Mesothelial cell of epicardium (in vitro differentiated cells): Measurements from ENCODE around the gene EXOC6. TPM values are rescaled to one million over a fixed set of nuclear protein-coding genes. Genes with fewer than 3 reads are reported as not detected.

Experiments
- DNase-seq, 2 experiments: peaks; one replicate each; pipeline ENCODE4 v3.0.0; 2021; ENCODE audit warnings: low spot score in 2 of 2; ENCODE audit not compliant: unreplicated experiment in 2 of 2
- H3K27ac Mint-ChIP-seq: 2 replicates; pipeline ENCODE4 v1.8.0; 2021; ENCODE audit warnings: mixed read lengths
- H3K27me3 Mint-ChIP-seq: 2 replicates; pipeline ENCODE4 v1.8.0; 2021; ENCODE audit warnings: low read depth, mixed read lengths
- H3K36me3 Mint-ChIP-seq: 2 replicates; pipeline ENCODE4 v1.8.0; 2021; ENCODE audit warnings: mixed read lengths
- H3K4me1 Mint-ChIP-seq: 2 replicates; pipeline ENCODE4 v1.8.0; 2021; ENCODE audit warnings: mixed read lengths
- H3K4me3 Mint-ChIP-seq: 2 replicates; pipeline ENCODE4 v1.8.0; 2021; ENCODE audit warnings: mild to moderate bottlenecking, moderate library complexity, mixed read lengths
- H3K9me3 Mint-ChIP-seq: 2 replicates; pipeline ENCODE4 v1.8.0; 2021; ENCODE audit warnings: mixed read lengths
- total RNA-seq: library from RNA; stranded (reverse); gene quantifications from 3 replicates; pipeline ENCODE4 v1.2.1, GENCODE V29; 2021
- TF ChIP-seq, protein P1 (sequence below): fragments of 200-600 bp; sonication (generic); IDR thresholded peaks from one replicate; pipeline ENCODE4 v1.5.0; 2021; ENCODE audit warnings: antibody characterized with exemption; ENCODE audit not compliant: unreplicated experiment

The EXOC6 gene
- total RNA-seq, 1 donor from 2014 or later, result 11.6 TPM

DNA sequence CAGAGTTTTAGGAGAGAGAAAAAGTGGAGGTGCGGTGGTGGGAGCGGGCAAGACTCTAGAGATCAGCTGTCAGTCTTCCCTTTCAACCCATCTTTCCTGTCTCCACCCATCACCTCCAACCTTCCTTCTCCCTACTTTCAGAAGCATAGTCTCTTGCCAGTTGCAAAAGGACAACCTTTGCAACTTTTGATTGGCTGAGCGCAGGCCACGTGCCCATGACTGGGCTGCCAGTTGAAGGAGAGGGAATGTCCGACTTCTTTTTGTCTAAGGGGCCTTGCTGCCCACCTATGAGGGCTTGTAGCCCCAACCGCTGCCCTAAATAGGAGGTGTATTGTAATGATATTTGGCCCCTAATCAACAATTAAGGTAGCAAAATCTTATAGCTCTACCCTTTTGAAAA, 238.0 kb downstream of the EXOC6 start:
- Mint-ChIP-seq H3K4me1 (peaks cover 12% of the 10 kb centered on the region), H3K36me3 (no peaks in the 10 kb centered on the region), H3K27me3 (no peaks in the 10 kb centered on the region), H3K4me3 (no peak overlapping the region), H3K27ac (no peak overlapping the region), H3K9me3 (no peaks in the 10 kb centered on the region)
- TF ChIP-seq, protein P1, sequence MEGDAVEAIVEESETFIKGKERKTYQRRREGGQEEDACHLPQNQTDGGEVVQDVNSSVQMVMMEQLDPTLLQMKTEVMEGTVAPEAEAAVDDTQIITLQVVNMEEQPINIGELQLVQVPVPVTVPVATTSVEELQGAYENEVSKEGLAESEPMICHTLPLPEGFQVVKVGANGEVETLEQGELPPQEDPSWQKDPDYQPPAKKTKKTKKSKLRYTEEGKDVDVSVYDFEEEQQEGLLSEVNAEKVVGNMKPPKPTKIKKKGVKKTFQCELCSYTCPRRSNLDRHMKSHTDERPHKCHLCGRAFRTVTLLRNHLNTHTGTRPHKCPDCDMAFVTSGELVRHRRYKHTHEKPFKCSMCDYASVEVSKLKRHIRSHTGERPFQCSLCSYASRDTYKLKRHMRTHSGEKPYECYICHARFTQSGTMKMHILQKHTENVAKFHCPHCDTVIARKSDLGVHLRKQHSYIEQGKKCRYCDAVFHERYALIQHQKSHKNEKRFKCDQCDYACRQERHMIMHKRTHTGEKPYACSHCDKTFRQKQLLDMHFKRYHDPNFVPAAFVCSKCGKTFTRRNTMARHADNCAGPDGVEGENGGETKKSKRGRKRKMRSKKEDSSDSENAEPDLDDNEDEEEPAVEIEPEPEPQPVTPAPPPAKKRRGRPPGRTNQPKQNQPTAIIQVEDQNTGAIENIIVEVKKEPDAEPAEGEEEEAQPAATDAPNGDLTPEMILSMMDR, result no peak
- DNase-seq, result no peak

DNA sequence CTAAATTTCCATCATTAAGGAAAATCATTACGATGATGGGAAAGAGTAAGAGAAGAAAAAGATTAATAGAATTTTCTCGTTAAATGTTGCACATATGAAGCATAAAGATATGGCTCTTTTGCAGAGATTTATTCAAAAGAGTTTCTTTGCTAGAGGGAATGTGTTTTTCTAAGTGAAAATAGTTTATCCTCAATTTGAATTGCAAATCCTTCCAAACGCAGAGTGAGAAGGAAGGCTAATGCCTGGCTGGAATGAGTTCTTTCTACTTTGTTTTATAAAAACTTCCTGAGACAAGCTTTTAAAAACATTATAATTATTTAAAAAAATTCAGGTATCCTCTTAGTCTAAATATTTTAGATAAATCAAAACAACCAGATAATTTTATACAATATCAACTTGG, 239.5 kb downstream of the EXOC6 start:
- Mint-ChIP-seq H3K27ac (no peak overlapping the region), H3K36me3 (no peaks in the 10 kb centered on the region), H3K4me3 (no peak overlapping the region)

DNA sequence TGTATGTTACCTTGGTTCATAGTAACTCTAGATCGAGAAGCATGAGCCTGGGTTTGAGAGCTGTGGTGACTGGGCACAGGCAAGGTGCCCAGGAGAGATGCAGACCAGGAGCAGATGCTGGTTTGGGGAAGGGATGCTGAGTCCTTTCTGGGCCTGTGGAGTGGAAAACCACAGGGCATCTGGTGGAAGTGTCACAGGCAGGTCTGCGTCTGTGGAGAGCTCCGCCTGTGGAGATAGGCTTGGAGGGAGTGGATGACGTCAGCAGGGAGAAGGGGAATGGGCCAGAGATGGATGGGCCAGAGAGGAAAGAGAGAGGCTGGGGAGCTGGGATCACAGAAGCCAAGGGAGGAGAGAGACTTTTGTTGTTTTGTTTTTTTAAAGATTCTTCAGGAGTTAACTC, 240.1 kb downstream of the EXOC6 start:
- H3K36me3 Mint-ChIP-seq, result no peaks in the 10 kb centered on the region
- H3K9me3 Mint-ChIP-seq, result no peaks in the 10 kb centered on the region
- TF ChIP-seq, protein P1, result no peak
- no peaks in the 10 kb centered on the region for H3K27me3 Mint-ChIP-seq
- H3K4me1 Mint-ChIP-seq, result peaks cover 5% of the 10 kb centered on the region
- no peak overlapping the region for H3K4me3 Mint-ChIP-seq
- DNase-seq, result no peak
- peak overlapping the region; percentile 7 for H3K27ac Mint-ChIP-seq

More for the DNA sequence above, 239.5 kb downstream of the EXOC6 start:
- H3K9me3 Mint-ChIP-seq, result no peaks in the 10 kb centered on the region
- no peak for DNase-seq
- peaks cover 5% of the 10 kb centered on the region for H3K4me1 Mint-ChIP-seq
- TF ChIP-seq, protein P1, result no peak
- no peaks in the 10 kb centered on the region for H3K27me3 Mint-ChIP-seq

DNA sequence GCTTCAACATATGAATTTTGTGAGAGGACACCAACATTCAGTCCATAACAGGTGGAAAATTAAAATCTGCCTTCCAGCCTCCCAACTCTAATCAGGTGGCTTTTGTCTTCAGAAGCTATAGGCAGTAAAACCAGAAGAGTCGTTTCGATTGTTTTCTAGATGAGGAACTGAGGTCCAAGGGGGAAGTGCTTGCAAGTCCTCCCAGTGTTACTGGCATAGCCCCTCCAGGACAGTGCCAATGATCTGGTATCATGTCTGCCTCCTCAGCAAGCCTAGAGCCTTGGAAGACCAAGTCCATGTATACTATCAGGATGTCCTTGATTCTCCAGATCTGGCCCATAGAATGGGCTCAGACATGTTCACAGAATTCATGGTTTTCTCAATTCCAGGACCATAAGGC, 242.3 kb downstream of the EXOC6 start:
- Mint-ChIP-seq H3K4me1 (peaks cover 5% of the 10 kb centered on the region), H3K36me3 (no peaks in the 10 kb centered on the region), H3K4me3 (no peak overlapping the region), H3K9me3 (no peaks in the 10 kb centered on the region), H3K27me3 (no peaks in the 10 kb centered on the region), H3K27ac (no peak overlapping the region)
- TF ChIP-seq, protein P1, result no peak
- no peak for DNase-seq

DNA sequence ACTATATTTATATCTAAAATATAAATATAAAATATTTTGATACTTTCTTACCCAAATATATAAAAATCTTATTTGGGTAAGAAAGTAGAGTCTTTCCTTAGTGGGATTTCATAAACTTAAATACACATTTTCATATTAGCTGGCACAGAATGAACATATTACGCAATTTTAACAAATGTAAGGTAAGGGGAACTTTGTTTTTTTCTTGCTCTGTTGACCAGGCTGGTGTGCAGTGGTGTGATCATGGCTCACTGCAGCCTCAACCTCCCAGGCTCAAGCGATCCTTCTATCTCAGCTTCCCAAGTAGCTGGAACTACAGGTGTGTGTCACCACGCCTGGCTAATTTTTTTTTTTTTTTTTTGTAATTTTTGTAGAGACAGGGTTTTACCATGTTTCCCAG, 243.6 kb downstream of the EXOC6 start:
- H3K4me3 Mint-ChIP-seq, result no peak overlapping the region
- peaks cover 5% of the 10 kb centered on the region for H3K4me1 Mint-ChIP-seq
- H3K36me3 Mint-ChIP-seq, result no peaks in the 10 kb centered on the region
- H3K27me3 Mint-ChIP-seq, result no peaks in the 10 kb centered on the region
- H3K9me3 Mint-ChIP-seq, result no peaks in the 10 kb centered on the region
- DNase-seq, result no peak
- no peak overlapping the region for H3K27ac Mint-ChIP-seq
- TF ChIP-seq, protein P1, result no peak

DNA sequence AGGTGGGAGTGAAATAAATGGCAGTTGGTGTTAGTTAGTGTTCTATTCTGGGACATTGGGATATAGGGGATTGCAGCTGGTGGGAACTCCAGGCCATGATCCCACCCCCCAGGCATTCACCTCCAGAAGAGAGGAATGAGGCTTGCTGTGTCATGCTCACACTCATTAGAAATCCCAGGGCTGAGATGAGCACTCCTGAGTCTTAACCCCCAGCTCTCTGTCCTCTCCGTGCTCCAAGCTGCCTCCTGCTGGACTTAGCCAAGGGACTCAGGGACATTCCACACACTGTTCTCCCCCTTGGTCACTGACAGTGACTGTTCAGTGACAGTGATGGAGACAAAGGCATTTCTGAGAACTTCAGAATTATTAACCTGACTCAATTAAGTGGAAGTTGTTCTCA, 246.9 kb downstream of the EXOC6 start:
- H3K9me3 Mint-ChIP-seq, result peaks cover 4% of the 10 kb centered on the region
- no peak overlapping the region for H3K4me3 Mint-ChIP-seq
- no peak overlapping the region for H3K27ac Mint-ChIP-seq
- no peak for DNase-seq
- no peaks in the 10 kb centered on the region for H3K36me3 Mint-ChIP-seq
- no peaks in the 10 kb centered on the region for H3K27me3 Mint-ChIP-seq
- TF ChIP-seq, protein P1, result no peak
- H3K4me1 Mint-ChIP-seq, result no peaks in the 10 kb centered on the region
